ENCODE measurements around the gene EXOSC1. TPM values are rescaled to one million over a fixed set of nuclear protein-coding genes. Genes with fewer than 3 reads are reported as not detected.

The EXOSC1 gene
- total RNA-seq (44.5 and 49.0 TPM in 2 replicates), polyA plus RNA-seq (26.4 and 32.2 TPM in 2 replicates), polyA minus RNA-seq (19.9 and 37.2 TPM in 2 replicates)
- 46.2 TPM for total RNA-seq (2013)

GRCh38 chr10:97445722-97446639 lies at the start of gene EXOSC1, which contains the start of gene ZDHHC16:
Gene EXOSC1 (minus strand): TSS chr10:97446006. CDS start chr10:97445985, 21 bp downstream.
Gene ZDHHC16 (plus strand): TSS chr10:97446175. CDS start chr10:97451676, 5,501 bp downstream.
- no peaks in the 10 kb centered on the region for H3K9me3 ChIP-seq (ENCODE audit: control extremely low read depth in 1 of 3, control insufficient read depth in 2 of 3, insufficient read depth in 1 of 3, low read length in 2 of 3)
- H3K36me3 ChIP-seq (replicated peaks in 1 of 2; ENCODE audit: control extremely low read depth in 1 of 2, control insufficient read depth in 1 of 2, extremely low read depth in 1 of 2, insufficient read depth in 2 of 2, low read length in 1 of 2), result peaks cover 0 to 16% of the 10 kb centered on the region in 2 experiments
- Mint-ChIP-seq H3K4me3 (peak within 1 kb of the TSS; percentile 99), H3K4me1 (peaks cover 41% of the 10 kb centered on the region), H3K27me3 (no peaks in the 10 kb centered on the region), H3K9me3 (ENCODE audit: insufficient read depth) (no peaks in the 10 kb centered on the region), H3K27ac (peak within 1 kb of the TSS; percentile 97)
- ATAC-seq (ENCODE audit: low read depth) (peak; percentile 97), DNase-seq (peak; percentile 92)
- intact Hi-C loops (cut with micrococcal nuclease), result loop anchor here (1.0 to 5.0 kb wide), 7 partner anchors 17 to 187 kb away; partner anchors contain the start of genes MMS19, MORN4, PGAM1 and RRP12
- H3K4me1 ChIP-seq (ENCODE audit: control insufficient read depth in 2 of 2, insufficient read depth in 2 of 2, low read length in 2 of 2), result peaks cover 18 to 26% of the 10 kb centered on the region in 2 donors
- CTCF ChIA-PET, result interaction anchor here (2.8 kb wide), 1 partner anchor 40 kb away, joined by 5 read pairs; no protein-coding TSS in a partner anchor
- H4K20me1 ChIP-seq (ENCODE audit: control insufficient read depth, insufficient read depth, low read length, poor library complexity, severe bottlenecking), result peaks cover 9% of the 10 kb centered on the region
- peaks cover 77% of the 10 kb centered on the region for H3K79me2 ChIP-seq (ENCODE audit: control insufficient read depth, insufficient read depth, low read length)
- under 1% methylated on average over 66 of the region's 66 CpGs for WGBS (ENCODE audit: insufficient coverage)
- no peaks in the 10 kb centered on the region for H3K27me3 ChIP-seq (replicated peaks in 1 of 4; ENCODE audit: control extremely low read depth in 1 of 4, control insufficient read depth in 3 of 4, insufficient read depth in 4 of 4, low read length in 3 of 4)
- H2AFZ ChIP-seq (ENCODE audit: insufficient read depth, low read depth, low read length, poor library complexity, severe bottlenecking), result peak within 1 kb of the TSS; percentile 83
- H3K9ac ChIP-seq (ENCODE audit: low read length), result peak within 1 kb of the TSS; percentile 80
- TF ChIP-seq CTCF (IDR thresholded peaks at IDR 0.05) (no peak), EZH2 (IDR thresholded peaks at IDR 0.05; ENCODE audit: borderline replicate concordance, insufficient read depth, low read depth, low read length, poor library complexity, severe bottlenecking) (no peak)
- peak within 1 kb of the TSS; percentile 86 for H3K4me2 ChIP-seq (replicated peaks; ENCODE audit: low read depth, low read length, poor library complexity, severe bottlenecking)
- POLR2A ChIA-PET, result no interaction called here
- peak within 1 kb of the TSS; percentile 67 to 92 (median 81) for H3K4me3 ChIP-seq (ENCODE audit: control extremely low read depth in 1 of 5, extremely low read depth in 1 of 5, insufficient read depth in 1 of 5, low read depth in 2 of 5, low read length in 4 of 5)
- H3K27ac ChIP-seq (ENCODE audit: low read length in 2 of 2), result peak within 1 kb of the TSS; percentile 34 to 69
